Measurements from ENCODE around the gene WDR18.

WDR18 gene

GRCh38 chr19:1002600-1002999 is 18.5 kb downstream of the WDR18 start:
- TF ChIP-seq CTCF (IDR thresholded peaks at IDR 0.05; ENCODE audit: insufficient read depth, low read depth, low read length, missing control alignments) = no peak
- no peak overlapping the region for H3K4me3 ChIP-seq (ENCODE audit: low read depth, low read length)
- DNase-seq (ENCODE audit: low read depth) = no peak

- TF ChIP-seq CTCF (IDR thresholded peaks at IDR 0.05; ENCODE audit: insufficient read depth, low read depth, low read length, missing control alignments) = no peak
- DNase-seq (ENCODE audit: low read depth) = no peak
- H3K4me3 ChIP-seq (ENCODE audit: low read depth, low read length) = no peak overlapping the region
Observed at GRCh38 chr19:1003283-1003682, 19.1 kb downstream of the WDR18 start.

- TF ChIP-seq CTCF (IDR thresholded peaks at IDR 0.05; ENCODE audit: insufficient read depth, low read depth, low read length, missing control alignments) = no peak
- no peak overlapping the region for H3K4me3 ChIP-seq (ENCODE audit: low read depth, low read length)
- no peak for DNase-seq (ENCODE audit: low read depth)
Observed at GRCh38 chr19:1004204-1004802, 20.2 kb downstream of the WDR18 start.

- DNase-seq (ENCODE audit: low read depth) = no peak
- H3K4me3 ChIP-seq (ENCODE audit: low read depth, low read length) = no peak overlapping the region
- no peak for TF ChIP-seq CTCF (IDR thresholded peaks at IDR 0.05; ENCODE audit: insufficient read depth, low read depth, low read length, missing control alignments)
Observed at GRCh38 chr19:1004803-1005664, 20.9 kb downstream of the WDR18 start.

- no peak overlapping the region for H3K4me3 ChIP-seq (ENCODE audit: low read depth, low read length)
- no peak for DNase-seq (ENCODE audit: low read depth)
- TF ChIP-seq CTCF (IDR thresholded peaks at IDR 0.05; ENCODE audit: insufficient read depth, low read depth, low read length, missing control alignments) = no peak
Observed at GRCh38 chr19:1006711-1007398, 22.7 kb downstream of the WDR18 start.

- no peak for TF ChIP-seq CTCF (IDR thresholded peaks at IDR 0.05; ENCODE audit: insufficient read depth, low read depth, low read length, missing control alignments)
- H3K4me3 ChIP-seq (ENCODE audit: low read depth, low read length) = no peak overlapping the region
- DNase-seq (ENCODE audit: low read depth) = no peak
Observed at GRCh38 chr19:1007399-1008251, 23.5 kb downstream of the WDR18 start.
